K562 (cell line): ENCODE data around the gene KANK4. TPM values are rescaled to one million over a fixed set of nuclear protein-coding genes. Genes with fewer than 3 reads are reported as not detected.

Experiments
- ATAC-seq: fragments of 200-7000 bp; cut with Tn5 transposase; 3 replicates; pipeline ENCODE4 v1.9.1; 2020; ENCODE audit warnings: moderate library complexity
- BruUV-seq: library from RNA; stranded (reverse); fragments of 400-500 nt; replicated peaks from 2 replicates; lab custom pipeline; 2021; lab: Mats Ljungman, UMichigan
- CTCF ChIA-PET: fragments of 300-600 bp; formaldehyde crosslinking; extraction: SDS; loops from one replicate; lab custom pipeline; 2021; ENCODE audit warnings: low intra/inter-chr PET ratio; lab: Yijun Ruan, JAX
- POLR2A ChIA-PET: fragments of 300-600, 350-650 bp; sonication (Branson Sonifier 250); formaldehyde crosslinking; extraction: SDS; loops from one replicate; lab custom pipeline; 2021; ENCODE audit warnings: antibody characterized with exemption, inconsistent platforms; lab: Yijun Ruan, JAX
- DNase-seq, 4 experiments: peaks; one replicate each; pipeline versions ENCODE4 v3.0.0 to v3.0.0-alpha.2; 2011 to 2018; ENCODE audit warnings: low spot score in 3 of 4, mixed read lengths in 3 of 4; ENCODE audit errors: extremely low read depth in 1 of 4
- FAIRE-seq: peaks from 2 replicates; lab custom pipeline; 2011; peaks lifted over from hg19 to GRCh38; lab: Jason Lieb, UNC
- H2AFZ ChIP-seq: 2 replicates; pipeline ENCODE4 v1.6.0; 2011; ENCODE audit warnings: low read depth, low read length, control low read depth, inconsistent platforms
- H3K27ac ChIP-seq: fragments of 200-600 bp; 3 replicates; pipeline ENCODE4 v1.8.0; 2011; ENCODE audit warnings: low read depth, mild to moderate bottlenecking, control low read depth, inconsistent platforms, low read length, moderate library complexity, mixed read lengths; ENCODE audit errors: extremely low read depth
- H3K27me3 ChIP-seq, 2 experiments: fragments of 300-600 bp in 1 of 2; 2 replicates in 1 of 2; 3 replicates in 1 of 2; pipeline versions ENCODE4 v1.6.0 to v1.8.0; 2011; ENCODE audit warnings: inconsistent platforms in 2 of 2, low read length in 2 of 2, mild to moderate bottlenecking in 1 of 2, mixed read lengths in 1 of 2, moderate library complexity in 1 of 2; ENCODE audit not compliant: control insufficient read depth in 2 of 2, insufficient read depth in 2 of 2
- H3K36me3 ChIP-seq: fragments of 300-600 bp; 3 replicates; pipeline ENCODE4 v1.8.0; 2011; ENCODE audit warnings: mild to moderate bottlenecking, low read length, inconsistent platforms; ENCODE audit not compliant: control insufficient read depth, insufficient read depth
- H3K4me1 ChIP-seq, 2 experiments: fragments of 200-600 bp in 1 of 2; replicated peaks in 1 of 2; 2 replicates in 1 of 2; 3 replicates in 1 of 2; pipeline versions ENCODE4 v1.5.1 to v1.8.0; 2011; ENCODE audit warnings: inconsistent platforms in 2 of 2, low read length in 2 of 2, mild to moderate bottlenecking in 1 of 2, mixed read lengths in 1 of 2, moderate library complexity in 1 of 2; ENCODE audit not compliant: control insufficient read depth in 2 of 2, insufficient read depth in 2 of 2
- H3K4me2 ChIP-seq: 2 replicates; pipeline ENCODE4 v1.6.1; 2011; ENCODE audit warnings: low read length, control low read depth, inconsistent platforms, mixed read lengths; ENCODE audit not compliant: insufficient read depth
- H3K4me3 ChIP-seq: fragments of 200-600 bp; sonication (generic), shearing (Covaris generic); 2 replicates; pipeline ENCODE4 v1.5.1; 2016; ENCODE audit warnings: control low read depth, inconsistent platforms
- H3K79me2 ChIP-seq: fragments of 200-600 bp; 3 replicates; pipeline ENCODE4 v1.8.0; 2011; ENCODE audit warnings: low read length, inconsistent platforms; ENCODE audit not compliant: control insufficient read depth, insufficient read depth
- H3K9ac ChIP-seq, 2 experiments: 2 replicates each; pipeline versions ENCODE4 v1.6.0 to v1.6.1; 2011; ENCODE audit warnings: low read depth in 2 of 2, low read length in 2 of 2, control low read depth in 1 of 2, inconsistent platforms in 1 of 2, mild to moderate bottlenecking in 1 of 2, mixed read lengths in 1 of 2; ENCODE audit not compliant: insufficient read depth in 1 of 2
- H3K9me1 ChIP-seq: one replicate; pipeline ENCODE4 v1.6.0; 2011; ENCODE audit warnings: inconsistent platforms, mild to moderate bottlenecking, low read length, moderate library complexity; ENCODE audit not compliant: control insufficient read depth, insufficient read depth
- H3K9me3 ChIP-seq: replicated peaks from 2 replicates; pipeline ENCODE4 v1.5.1; 2011; ENCODE audit warnings: low read depth, low read length, inconsistent platforms; ENCODE audit not compliant: control insufficient read depth, insufficient read depth
- H4K20me1 ChIP-seq: replicated peaks from 2 replicates; pipeline ENCODE4 v1.6.1; 2011; ENCODE audit warnings: low read length, inconsistent platforms, mixed read lengths; ENCODE audit not compliant: control insufficient read depth, insufficient read depth
- CBFA2T3 ChIP-seq: fragments of 450-650 bp; IDR thresholded peaks from 2 replicates; pipeline ENCODE4 v1.6.1; 2017
- FOSL1 ChIP-seq: fragments of 200-800 bp; sonication (Bioruptor generic); conservative IDR thresholded peaks from 2 replicates; pipeline ENCODE4 v1.6.1; 2016; ENCODE audit warnings: missing genetic modification characterization, missing compliant biosample characterization
- KDM1A ChIP-seq, 2 experiments: fragments of 450-650 bp; IDR thresholded peaks; 2 replicates each; pipeline ENCODE4 v1.6.1; 2016; ENCODE audit warnings: mild to moderate bottlenecking in 2 of 2
- KDM4B ChIP-seq, 2 experiments: fragments of 450-650 bp in 1 of 2; sonication (generic) in 1 of 2; IDR thresholded peaks; 2 replicates each; pipeline ENCODE4 v1.6.1; 2016 to 2017; ENCODE audit warnings: borderline replicate concordance in 2 of 2, antibody characterized with exemption in 1 of 2, low read depth in 1 of 2, mild to moderate bottlenecking in 1 of 2
- MAFG ChIP-seq: fragments of 450-650 bp; conservative IDR thresholded peaks from 2 replicates; pipeline ENCODE4 v1.6.1; 2016; ENCODE audit warnings: missing genetic modification characterization, missing compliant biosample characterization
- MTA2 ChIP-seq: fragments of 450-650 bp; IDR thresholded peaks from 2 replicates; pipeline ENCODE4 v1.6.1; 2016; ENCODE audit warnings: low read depth
- NR2C2 ChIP-seq, 2 experiments: fragments of 200-800 bp in 1 of 2; sonication (Bioruptor generic) in 1 of 2; sonication (generic) in 1 of 2; formaldehyde crosslinking in 1 of 2; IDR thresholded peaks; 2 replicates each; pipeline versions ENCODE4 v1.6.1 to v1.8.0; 2016 to 2022; ENCODE audit warnings: mild to moderate bottlenecking in 1 of 2, missing compliant biosample characterization in 1 of 2, missing genetic modification characterization in 1 of 2, missing genetic modification reagents in 1 of 2
- SIRT6 ChIP-seq: IDR thresholded peaks from one replicate; pipeline ENCODE4 v1.6.1; 2012; ENCODE audit warnings: low read depth, mild to moderate bottlenecking, control low read depth, inconsistent platforms, low read length, moderate library complexity
- ZNF316 ChIP-seq: fragments of 450-650 bp; IDR thresholded peaks from 2 replicates; pipeline ENCODE4 v1.6.1; 2016
- ZNF584 ChIP-seq: fragments of 200-800 bp; sonication (Bioruptor generic); IDR thresholded peaks from 2 replicates; pipeline ENCODE4 v1.6.1; 2016; ENCODE audit warnings: low read depth, mild to moderate bottlenecking, missing genetic modification characterization, missing compliant biosample characterization
- WGBS: fragments of 100-300 bp; shearing (Covaris generic); methylation state at CpG from one replicate; pipeline ENCODE4 v1.1.6; 2016; ENCODE audit warnings: low coverage, mixed read lengths; ENCODE audit not compliant: insufficient coverage; ENCODE audit errors: missing lambda C conversion rate; 5-methylcytosine and 5-hydroxymethylcytosine counted together
- in situ Hi-C: fragments of 300-500 bp; cut with MboI; formaldehyde crosslinking; loops from 4 replicates; pipeline ENCODE4 v1.15.0; 2018; ENCODE audit warnings: inconsistent platforms, mixed read lengths
- intact Hi-C: fragments of 100-400 bp; cut with micrococcal nuclease; formaldehyde crosslinking; loops from 2 replicates; pipeline ENCODE4 v1.14.2; 2022
- polyA plus RNA-seq, 8 experiments: library from polyadenylated mRNA; depleted of rRNA in 4 of 8; stranded (reverse) in 5 of 8; unstranded in 3 of 8; fragments of >200 nt; fragmentation: Nextera tagmentation in 2 of 8; fragmentation: Illumina TruSeq in 1 of 8; extraction: Ambion mirVana in 2 of 8; extraction: Trizol in 1 of 8; gene quantifications; 2 replicates each; pipeline versions ENCODE4 v1.2.1 to v1.2.3, GENCODE V29; 2011 to 2014; ENCODE audit warnings: inconsistent platforms in 1 of 8, missing spikeins in 1 of 8
- total RNA-seq, 7 experiments: library from RNA; depleted of rRNA in 6 of 7; stranded (reverse); fragments of >200 nt in 6 of 7; fragmentation: Illumina TruSeq in 2 of 7; extraction: Trizol in 2 of 7; gene quantifications; 2 replicates each; pipeline versions ENCODE4 v1.2.1 to v1.2.3, GENCODE V29; 2011 to 2021; ENCODE audit warnings: low replicate concordance in 1 of 7
- TF ChIP-seq, protein P1 (sequence below): fragments of 250-450 bp; sonication (Bioruptor Pico); IDR thresholded peaks from 2 replicates; pipeline ENCODE4 v1.5.0; 2022; ENCODE audit warnings: mild to moderate bottlenecking
- TF ChIP-seq, protein P2 (sequence below): sonication (generic); formaldehyde crosslinking; IDR thresholded peaks from 2 replicates; pipeline ENCODE4 v1.8.0; 2022; ENCODE audit warnings: mild to moderate bottlenecking, missing genetic modification reagents
- TF ChIP-seq, protein P3 (sequence below): fragments of 150-350 bp; IDR thresholded peaks from 2 replicates; pipeline ENCODE4 v1.6.1; 2014; ENCODE audit warnings: low read depth, mild to moderate bottlenecking, low read length, borderline replicate concordance

The KANK4 gene
- total and polyA plus RNA-seq, 9 of the 15 experiments (the other 6 are each of a cell fraction or from before 2014, with no cell fraction given) = not detected

DNA sequence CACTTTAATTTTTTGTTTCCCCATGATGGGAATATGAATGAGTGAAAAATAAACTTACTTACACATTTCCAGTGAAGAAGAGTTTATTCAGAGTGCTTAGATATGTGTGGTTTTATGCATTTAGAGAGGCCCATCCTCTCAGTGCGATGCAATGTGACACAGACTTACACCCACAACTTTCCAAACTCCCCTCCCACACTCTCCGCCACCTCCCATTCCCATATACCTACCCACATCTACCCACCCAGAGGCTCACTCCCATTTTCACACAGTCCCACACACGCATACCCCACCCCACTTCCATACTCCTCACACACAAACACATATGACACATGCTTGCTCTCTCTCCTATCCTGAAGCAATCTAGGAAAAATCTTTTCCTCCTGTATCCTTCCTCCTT, 21.9 kb upstream of the KANK4 start (continued):
- TF ChIP-seq, protein P1, sequence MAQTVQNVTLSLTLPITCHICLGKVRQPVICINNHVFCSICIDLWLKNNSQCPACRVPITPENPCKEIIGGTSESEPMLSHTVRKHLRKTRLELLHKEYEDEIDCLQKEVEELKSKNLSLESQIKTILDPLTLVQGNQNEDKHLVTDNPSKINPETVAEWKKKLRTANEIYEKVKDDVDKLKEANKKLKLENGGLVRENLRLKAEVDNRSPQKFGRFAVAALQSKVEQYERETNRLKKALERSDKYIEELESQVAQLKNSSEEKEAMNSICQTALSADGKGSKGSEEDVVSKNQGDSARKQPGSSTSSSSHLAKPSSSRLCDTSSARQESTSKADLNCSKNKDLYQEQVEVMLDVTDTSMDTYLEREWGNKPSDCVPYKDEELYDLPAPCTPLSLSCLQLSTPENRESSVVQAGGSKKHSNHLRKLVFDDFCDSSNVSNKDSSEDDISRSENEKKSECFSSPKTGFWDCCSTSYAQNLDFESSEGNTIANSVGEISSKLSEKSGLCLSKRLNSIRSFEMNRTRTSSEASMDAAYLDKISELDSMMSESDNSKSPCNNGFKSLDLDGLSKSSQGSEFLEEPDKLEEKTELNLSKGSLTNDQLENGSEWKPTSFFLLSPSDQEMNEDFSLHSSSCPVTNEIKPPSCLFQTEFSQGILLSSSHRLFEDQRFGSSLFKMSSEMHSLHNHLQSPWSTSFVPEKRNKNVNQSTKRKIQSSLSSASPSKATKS (CRISPR knock-in tag) = no peak
- no peak for TF ChIP-seq ZNF584 (CRISPR knock-in tag)
- TF ChIP-seq, protein P2, sequence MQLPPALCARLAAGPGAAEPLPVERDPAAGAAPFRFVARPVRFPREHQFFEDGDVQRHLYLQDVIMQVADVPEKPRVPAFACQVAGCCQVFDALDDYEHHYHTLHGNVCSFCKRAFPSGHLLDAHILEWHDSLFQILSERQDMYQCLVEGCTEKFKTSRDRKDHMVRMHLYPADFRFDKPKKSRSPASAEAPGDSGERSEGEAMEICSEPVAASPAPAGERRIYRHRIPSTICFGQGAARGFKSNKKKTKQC (CRISPR knock-in tag) = no peak

DNA sequence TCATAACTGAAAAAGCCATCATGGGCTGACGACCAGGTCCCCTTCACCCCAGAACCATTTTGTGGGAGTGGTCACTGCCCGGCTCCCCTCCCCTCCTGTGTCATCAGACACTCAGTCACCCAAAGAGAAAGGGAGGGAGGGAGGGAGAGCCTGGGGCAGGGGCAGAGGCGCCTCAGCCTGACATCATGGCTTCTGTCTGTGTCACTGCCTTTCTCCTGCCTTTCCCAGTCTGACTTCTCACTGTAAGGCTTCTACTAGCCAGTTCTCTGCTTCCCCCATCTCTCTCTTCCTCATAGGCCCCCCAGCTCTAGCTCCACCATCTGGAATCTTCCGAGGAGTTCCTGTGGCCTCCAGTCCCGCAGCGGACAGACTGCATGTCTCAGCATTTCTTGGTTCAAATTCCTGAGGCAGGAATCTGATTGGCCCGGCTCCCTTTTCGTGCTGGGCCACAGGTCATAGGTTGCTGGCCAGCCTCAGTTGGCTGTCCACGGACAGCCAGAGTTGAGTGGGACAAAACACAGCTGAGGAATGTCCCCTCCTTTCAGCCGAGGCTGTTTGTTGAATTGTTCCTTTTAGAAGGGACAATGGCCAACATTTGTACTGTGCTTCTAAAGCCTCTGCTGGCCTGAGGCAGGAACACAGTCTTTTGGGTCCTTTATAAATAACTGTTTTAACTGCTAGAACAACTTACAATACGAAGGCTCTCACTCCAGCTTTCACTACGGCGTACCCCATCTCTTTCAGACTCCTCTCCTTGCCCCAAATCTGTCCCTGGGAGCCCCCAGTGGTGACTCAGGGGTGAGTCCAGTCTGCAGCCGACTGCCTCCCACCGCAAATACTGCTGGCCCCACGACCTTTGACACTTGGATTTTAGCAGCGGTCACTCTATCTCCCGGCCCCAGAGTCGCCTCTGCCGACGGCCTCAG, 18.7 kb upstream of the KANK4 start:
- H3K9me1 ChIP-seq = no peaks in the 10 kb centered on the region
- WGBS = 3% methylated on average over 17 of the region's 21 CpGs
- H3K27ac ChIP-seq = no peak overlapping the region
- BruUV-seq = no TSS peak
- no peaks in the 10 kb centered on the region for H3K36me3 ChIP-seq
- no peaks in the 10 kb centered on the region for H4K20me1 ChIP-seq
- no peaks in the 10 kb centered on the region; a peak in 1 of 5 replicates for H3K4me1 ChIP-seq
- intact Hi-C loops = no loop called here
- ChIA-PET POLR2A (interaction anchor here (0.6 kb wide), 1 partner anchor 75 kb away, joined by 4 read pairs; no protein-coding TSS in a partner anchor), CTCF (no interaction called here)
- in situ Hi-C loops = no loop called here
- H3K79me2 ChIP-seq = no peaks in the 10 kb centered on the region
- DNase-seq (peak; percentile 43 to 74 (median 64)), ATAC-seq (peak; percentile 85), FAIRE-seq (no peak)
- H3K9ac ChIP-seq = no peak overlapping the region
- no peak overlapping the region for H3K4me2 ChIP-seq
- no peak overlapping the region for H2AFZ ChIP-seq
- no peaks in the 10 kb centered on the region for H3K9me3 ChIP-seq
- H3K27me3 ChIP-seq = peaks cover 2 to 15% of the 10 kb centered on the region in 2 experiments; a peak in 3 of 5 replicates
- no peak overlapping the region for H3K4me3 ChIP-seq
- no peak for TF ChIP-seq MTA2
- no peak for TF ChIP-seq NR2C2 (CRISPR knock-in tag; IDR thresholded peaks at IDR 0.05)
- peak; percentile 38; the same call in 1 of the 2 replicates for TF ChIP-seq NR2C2 (tag; IDR thresholded peaks at IDR 0.05)
- TF ChIP-seq KDM4B (IDR thresholded peaks at IDR 0.05; ENCODE audit: borderline replicate concordance in 2 of 2, low read depth in 1 of 2) = no peak
- TF ChIP-seq, protein P3, sequence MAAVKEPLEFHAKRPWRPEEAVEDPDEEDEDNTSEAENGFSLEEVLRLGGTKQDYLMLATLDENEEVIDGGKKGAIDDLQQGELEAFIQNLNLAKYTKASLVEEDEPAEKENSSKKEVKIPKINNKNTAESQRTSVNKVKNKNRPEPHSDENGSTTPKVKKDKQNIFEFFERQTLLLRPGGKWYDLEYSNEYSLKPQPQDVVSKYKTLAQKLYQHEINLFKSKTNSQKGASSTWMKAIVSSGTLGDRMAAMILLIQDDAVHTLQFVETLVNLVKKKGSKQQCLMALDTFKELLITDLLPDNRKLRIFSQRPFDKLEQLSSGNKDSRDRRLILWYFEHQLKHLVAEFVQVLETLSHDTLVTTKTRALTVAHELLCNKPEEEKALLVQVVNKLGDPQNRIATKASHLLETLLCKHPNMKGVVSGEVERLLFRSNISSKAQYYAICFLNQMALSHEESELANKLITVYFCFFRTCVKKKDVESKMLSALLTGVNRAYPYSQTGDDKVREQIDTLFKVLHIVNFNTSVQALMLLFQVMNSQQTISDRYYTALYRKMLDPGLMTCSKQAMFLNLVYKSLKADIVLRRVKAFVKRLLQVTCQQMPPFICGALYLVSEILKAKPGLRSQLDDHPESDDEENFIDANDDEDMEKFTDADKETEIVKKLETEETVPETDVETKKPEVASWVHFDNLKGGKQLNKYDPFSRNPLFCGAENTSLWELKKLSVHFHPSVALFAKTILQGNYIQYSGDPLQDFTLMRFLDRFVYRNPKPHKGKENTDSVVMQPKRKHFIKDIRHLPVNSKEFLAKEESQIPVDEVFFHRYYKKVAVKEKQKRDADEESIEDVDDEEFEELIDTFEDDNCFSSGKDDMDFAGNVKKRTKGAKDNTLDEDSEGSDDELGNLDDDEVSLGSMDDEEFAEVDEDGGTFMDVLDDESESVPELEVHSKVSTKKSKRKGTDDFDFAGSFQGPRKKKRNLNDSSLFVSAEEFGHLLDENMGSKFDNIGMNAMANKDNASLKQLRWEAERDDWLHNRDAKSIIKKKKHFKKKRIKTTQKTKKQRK = no peak
- TF ChIP-seq CBFA2T3 = peak; percentile 48
- peak; percentile 59; the same call in 1 of the 2 replicates for TF ChIP-seq ZNF316
- TF ChIP-seq KDM1A (IDR thresholded peaks at IDR 0.05) = peak; percentile 71 to 74; a peak in 3 of 4 replicates
- no peak for TF ChIP-seq SIRT6
- TF ChIP-seq FOSL1 (tag) = peak; percentile 28; the same call in 1 of the 2 replicates
- TF ChIP-seq MAFG (tag) = 0 out of 2 replicates have a peak, but pooled peaks have one; percentile 22
